NCI-H2171 (cell line): ENCODE measurements around the gene MYOD1.
A peak's percentile ranks its signal among the peaks of the same experiment; 100 is the strongest.

Source experiments
- DNase-seq: peaks from one replicate; lab custom pipeline; 2025; lab: John Stamatoyannopoulos, UW

The MYOD1 gene

DNA sequence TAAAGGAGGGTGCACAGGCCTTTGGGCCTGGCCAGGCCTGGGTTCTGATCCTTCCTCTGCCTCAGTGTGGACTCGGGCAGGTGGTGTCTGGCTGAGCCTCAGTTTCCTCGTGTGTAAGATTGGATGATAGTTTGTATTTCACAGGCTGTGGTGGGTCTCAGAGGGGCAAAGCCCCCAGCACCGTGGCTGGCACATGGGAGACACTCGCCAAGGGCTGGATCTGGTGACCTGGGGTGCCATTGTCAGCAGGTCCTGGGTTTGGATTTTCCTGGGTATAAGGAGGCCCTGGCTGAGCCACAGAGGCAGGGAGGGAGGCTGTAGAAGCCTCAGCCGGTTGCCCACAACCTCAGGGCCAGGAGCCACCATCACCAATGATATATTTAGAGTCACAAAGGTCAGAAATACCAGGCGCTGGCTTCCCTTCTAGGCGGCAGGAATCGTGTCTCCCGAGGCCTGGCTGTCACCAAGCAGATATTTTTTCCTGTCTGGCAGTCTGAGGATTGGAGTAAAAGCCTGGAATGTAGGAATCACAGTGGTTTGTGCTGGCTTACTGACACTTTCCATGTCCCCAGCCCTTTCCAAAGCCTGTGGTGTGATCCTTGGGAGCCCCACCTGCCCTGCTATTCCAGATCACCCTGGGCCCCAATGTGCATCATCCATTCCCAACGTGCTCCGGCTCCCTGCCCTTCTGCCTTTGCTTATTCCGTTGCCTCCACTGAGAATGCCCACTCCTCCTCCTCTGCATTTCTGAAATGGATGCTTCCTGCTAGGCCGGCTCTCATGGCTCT is 30.8 kb downstream of the MYOD1 start:
- DNase-seq: no peak

DNA sequence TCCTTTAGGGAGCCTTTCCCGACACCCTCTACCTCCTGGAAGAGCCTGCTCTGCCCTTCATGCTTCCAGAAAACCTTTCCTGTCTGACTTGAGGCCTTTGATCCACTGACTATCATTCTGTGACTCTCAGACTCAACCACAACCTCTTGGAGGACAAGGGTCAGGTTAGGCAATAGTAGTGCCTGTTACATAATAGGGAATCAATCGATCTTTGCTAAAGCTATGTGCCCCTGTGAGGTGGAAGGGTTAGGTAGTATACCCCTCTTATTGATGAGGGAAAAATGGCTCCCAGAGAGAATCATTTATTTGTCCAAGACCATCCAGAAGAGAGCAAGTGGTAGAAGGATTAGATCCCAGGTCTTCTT is 31.4 kb downstream of the MYOD1 start:
- DNase-seq: no peak

DNA sequence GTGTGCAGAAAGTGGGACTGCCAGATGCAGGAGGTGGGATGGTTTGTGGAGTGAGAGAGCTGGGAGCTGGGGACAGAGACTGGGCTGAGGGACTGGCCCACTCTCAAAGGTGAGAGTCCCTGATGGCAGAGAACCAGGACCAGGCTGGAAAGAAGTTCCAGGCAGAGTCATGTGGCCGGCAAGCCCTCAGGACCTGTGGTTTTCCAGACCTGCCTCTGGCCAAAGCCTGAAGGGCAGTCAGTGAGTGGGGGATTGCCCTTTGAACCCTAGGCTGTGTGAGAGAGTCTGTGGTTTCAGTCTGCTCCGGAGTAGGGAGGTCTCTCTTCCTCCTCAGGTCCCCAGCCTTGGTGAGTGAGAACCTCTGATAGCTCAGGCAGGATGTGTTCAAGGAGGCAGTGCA is 32.2 kb downstream of the MYOD1 start:
- no peak for DNase-seq

DNA sequence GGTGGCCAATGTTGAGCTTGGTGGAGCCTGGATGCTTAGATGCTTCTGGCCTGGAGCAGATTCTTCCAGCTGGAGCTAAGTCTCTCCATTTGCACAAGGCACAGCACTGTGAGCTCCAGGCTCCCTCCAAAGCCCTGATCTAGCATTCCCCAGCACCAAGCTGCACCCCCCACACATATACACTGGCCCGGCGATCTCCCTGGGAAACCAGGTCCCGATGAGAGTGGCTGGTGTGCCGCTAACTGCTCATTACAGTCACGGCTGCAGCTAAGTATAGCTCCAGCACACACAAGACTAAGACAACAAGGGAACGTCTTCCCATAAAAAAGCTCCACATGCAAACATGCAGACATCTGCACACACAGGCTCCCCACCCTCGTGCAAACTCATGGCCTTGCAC is 32.8 kb downstream of the MYOD1 start:
- DNase-seq: no peak

DNA sequence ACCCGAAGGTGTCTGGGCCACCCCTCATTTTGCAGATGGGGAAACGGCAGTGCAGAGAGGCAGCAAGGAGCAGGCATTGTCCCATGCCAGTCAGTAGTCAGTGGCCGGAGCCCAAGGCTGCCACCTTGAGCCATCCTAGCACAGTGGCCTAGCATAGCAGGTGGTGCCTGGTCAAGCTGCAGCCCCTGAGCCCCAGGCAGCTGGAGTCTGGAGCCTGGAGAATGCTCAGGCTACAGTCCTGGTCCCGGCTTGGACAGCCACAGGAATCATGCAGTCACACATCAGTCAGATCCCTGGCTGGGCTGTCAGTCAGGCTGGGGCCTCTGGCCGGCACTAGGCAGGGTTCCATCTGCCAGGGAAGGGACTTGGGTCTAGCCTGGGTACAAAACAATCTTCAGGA is 33.8 kb downstream of the MYOD1 start:
- no peak for DNase-seq

DNA sequence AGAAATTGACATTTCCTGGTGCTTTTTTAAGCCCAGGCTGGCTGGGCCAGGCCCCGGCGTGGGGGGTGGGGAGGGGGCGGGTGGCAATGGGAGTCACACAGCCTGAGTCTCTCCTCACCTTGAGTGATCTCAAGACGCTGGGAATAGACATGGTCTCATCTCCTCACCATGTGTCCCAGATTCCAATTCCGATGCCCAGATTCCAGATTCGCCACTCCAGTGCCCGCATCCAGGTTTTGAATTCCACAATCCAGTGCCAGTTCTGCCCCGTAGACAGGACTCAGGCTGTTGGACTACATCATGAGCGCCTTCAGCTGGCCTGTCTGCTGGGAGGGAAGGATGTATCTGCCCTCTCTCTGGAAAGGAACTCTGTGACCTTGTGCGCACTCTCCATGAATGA is 34.3 kb downstream of the MYOD1 start:
- DNase-seq: no peak

DNA sequence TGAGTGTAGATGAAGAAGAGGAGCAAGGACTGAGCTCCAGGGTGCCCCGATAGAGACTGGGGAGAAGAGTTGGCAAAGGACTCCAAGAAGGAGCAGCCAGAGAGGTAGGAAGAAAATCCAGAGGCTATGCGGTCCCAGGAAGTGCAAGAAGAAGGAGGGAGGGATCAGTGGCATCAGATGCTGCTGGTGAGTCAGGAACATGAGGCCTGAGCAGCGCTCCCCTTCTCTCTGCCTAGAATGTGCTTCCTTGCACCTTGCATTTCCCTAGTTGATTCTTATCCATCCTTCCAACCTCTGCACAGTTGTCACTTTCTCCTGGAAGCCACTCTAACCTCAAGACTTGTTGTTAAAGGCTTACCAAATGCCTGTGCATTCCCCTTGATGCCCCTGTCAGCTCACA is 36.5 kb downstream of the MYOD1 start:
- DNase-seq: no peak

DNA sequence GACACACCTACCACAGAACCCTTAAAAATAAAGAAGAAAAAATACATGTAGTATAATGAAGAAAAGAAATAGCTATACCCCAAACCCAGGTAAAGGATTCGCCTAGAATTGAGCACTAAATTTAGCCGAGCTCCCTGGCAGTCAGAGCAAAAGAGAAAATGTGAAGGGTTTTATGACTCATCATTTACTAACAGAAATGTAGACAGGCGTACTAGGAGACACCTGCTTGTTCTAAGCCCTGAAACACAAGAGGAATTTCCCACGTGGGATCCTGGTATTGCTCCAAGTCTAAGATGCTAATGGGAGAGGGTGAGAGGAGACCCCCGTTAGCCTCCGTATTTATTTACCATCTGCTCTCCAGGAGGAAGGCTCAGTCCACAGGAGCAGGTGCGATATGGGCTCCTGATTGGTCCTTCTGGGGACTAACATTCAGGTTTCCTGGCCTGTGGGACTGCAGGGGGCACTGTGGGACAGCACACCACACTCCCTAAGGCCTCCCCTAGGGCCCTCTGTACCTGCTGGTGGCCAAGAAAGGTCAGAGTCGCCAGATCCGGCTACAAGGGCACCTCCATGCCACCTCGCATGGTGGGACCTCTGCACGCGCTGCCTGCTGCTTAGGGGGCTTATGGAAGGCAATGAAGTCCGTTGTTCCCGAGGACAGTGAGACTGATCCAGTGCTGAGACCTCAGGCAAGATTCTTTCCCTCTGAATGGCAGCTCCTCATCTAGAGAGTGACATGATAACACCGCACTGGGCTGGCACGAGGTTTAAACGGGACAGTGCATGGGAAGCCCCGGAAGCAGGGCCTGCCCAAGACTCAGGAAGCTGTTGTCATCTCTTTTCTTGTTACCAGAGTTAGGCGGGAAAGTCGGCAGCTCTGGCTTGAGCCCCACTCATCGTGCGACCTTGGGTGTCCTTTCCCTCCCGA is 41.0 kb downstream of the MYOD1 start:
- DNase-seq: no peak

DNA sequence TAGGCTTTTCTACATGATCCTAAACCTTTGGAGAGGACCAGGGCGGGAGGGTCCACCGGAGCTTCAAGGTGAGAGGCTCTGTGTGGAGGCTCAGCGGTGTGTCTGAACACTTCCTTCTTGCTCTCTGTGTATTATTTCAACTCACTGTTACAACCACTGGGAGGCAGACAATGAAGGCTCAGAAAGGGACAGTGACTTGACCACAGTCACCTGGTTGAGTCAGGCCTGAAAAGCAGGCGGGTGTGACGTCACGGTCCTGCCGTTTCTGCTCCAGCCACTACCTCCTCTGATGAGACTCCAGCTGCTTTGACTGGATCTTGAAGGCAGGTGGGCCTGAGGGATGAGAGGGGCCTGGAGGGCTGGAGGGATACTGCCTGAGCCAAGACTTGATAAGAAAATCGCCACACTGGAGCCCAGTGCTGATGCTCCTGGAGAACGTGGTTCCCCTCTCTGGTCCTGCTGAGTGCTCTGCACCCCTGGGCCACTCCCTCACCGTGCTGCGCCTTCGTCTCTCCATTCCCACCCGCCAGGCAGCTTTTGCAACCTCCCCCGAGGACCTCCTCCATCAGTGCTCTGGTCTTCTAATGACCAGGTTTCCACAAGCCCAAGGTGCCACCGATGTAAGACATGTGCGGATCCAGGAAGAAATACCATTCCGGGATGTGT is 43.1 kb downstream of the MYOD1 start:
- no peak for DNase-seq

DNA sequence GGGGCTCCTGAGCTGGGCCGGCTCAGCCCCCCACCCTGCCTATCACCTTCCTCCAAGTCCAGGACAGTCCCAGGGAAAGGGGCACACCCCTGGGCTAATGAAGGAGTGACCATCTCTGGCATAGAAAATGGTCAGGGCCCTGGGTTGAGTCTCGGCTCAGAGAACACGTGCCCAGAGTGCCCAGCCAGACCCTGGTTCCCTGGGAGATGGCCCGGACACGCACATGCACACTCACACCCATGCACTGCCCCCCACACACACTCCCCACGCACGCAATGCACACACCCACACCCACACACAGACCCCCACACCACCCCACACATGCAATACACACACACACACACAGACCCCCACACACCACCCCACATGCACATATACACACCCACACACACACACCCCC is 43.9 kb downstream of the MYOD1 start:
- no peak for DNase-seq

DNA sequence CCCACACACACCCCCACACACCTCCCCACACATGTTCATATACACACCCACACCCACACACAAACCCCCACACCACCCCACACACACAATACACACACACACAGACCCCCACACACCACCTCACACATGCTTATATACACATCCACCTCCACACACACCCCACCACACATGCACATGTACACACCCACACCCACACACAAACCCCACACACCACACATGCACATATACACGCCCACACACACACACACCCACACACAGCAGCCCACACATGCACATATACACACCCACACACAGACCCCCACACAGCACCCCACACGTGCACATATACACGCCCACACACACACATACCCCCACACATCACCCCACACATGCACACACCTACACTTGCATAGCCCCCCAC is 44.3 kb downstream of the MYOD1 start:
- no peak for DNase-seq

DNA sequence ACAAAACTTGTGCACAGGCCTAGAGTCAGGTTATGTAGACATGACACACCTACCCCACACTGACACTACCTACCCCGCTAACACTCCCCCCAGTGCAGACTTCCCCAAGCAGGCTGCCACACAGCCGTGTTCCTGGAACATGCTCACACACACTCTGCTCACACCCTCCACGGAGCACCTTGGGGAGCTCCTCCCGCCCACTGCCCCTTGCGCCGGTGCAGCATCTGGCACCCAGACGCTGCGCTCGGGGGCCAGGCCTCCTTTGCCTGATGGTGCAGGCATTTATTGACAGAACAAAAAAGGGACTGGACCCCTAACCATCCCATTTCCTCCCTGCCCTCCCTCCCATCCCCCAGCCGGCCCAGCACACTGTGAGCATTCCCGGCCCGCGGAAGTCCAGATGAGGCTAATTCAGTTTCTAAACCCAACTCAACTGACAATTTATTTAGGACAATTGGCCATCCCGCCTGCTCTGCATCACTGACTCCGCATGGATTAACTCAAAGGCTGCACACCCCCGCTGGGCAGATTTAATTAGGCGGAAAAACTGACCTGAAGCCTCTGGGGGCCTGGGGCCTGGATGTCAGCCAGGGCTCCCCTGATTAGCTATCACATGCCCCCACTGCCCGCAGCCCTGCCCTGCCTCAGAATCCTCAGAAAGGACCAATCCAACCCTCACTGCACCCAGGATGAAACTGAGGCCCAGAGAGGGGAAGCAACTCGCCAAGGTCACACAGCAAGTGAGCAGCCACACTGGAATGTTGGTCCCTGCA is 45.3 kb downstream of the MYOD1 start:
- DNase-seq: no peak

DNA sequence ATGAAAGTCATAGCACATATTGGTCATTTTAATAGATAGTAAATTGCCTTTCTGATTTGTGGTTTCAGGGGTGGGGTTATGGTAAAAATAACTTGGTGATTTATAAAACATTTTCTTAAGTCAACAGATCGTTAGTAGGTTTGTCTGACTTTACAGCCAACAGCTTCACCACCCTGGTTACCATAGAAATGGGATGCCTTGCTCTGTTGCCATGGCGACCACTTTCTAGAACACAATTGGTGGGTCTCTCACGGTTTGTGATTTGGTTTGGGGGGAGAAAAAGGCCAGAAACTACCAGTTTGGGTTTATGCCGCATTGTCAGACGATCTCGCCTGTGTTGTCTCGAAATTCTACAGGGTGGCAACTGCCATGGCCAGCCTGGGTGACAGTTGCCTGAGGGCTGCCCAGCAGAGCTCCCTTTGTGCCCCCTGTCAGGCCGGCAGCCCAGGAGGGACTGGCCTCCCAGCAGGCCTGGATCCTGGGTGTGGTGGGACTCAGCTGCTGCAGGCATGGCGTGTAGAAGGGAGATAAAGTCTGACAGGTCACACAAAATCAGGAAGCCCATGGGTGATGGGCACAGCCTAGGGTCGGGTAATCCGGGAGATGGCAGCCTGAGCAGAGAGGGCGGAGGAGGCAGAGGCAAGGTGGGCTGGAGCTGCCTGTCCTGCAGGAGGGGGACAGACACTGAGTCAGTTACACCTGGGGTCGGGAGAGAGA is 46.1 kb downstream of the MYOD1 start:
- DNase-seq: no peak

DNA sequence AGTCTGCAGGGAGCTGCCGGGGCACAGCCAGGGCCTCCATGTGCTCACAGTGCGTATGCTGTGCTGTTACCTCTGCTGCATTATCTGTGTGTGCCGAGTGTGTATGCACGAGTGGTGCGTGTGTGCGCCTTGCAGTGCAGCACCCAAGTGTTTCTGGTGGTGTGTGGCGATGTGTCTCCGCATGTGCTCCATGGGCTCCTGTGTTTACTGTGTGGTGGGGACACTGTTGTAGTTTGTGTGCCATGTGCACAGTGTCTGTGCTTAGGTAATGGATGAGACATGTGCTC is 46.6 kb downstream of the MYOD1 start:
- no peak for DNase-seq

DNA sequence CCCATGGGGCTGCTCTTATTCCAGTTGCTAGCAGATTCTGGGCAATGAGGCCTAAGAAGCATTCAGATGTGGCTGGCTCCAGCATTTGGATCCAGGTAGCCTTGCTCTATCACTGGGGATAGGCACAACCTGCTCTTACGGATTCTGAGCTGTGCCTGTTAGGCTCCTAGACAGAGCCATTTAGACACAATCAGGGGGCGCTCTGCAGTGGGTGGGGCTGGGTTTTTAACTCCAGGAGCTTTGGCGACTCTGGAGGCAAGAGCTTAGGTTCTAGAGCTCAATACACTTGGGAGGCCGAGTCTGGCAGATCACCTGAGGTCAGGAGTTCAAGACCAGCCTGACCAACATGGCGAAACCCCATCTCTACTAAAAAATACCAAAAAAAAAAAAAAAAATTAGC is 47.2 kb downstream of the MYOD1 start:
- no peak for DNase-seq

DNA sequence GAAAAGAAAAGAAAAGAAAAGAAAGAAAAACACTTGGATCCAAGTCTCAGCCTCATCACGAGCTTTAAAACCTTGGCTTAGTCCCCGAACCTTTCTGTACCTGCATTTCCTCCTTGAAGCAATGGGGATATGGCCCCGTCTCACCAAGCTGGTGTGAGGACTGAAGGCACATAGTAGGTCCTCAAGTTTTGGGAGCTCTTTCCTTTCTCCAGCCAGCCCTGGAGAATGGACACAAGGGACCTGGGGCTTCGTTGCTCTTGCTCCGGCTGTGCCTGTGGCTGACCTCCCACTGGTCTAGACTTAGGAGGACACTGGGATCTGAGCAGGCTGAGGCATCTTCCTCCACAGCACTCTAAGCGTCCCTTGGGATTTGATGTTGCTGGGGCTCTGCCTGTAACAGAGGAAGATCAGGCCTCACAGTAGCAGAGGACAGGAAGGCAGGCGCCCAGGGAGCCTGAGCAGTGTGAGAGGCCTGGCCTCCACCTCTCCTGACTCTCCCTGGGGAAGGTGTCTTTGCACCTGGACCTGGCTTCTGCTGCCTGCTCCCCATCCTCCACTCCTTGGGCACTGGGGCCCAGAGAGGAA is 48.0 kb downstream of the MYOD1 start:
- DNase-seq: peak; percentile 4

DNA sequence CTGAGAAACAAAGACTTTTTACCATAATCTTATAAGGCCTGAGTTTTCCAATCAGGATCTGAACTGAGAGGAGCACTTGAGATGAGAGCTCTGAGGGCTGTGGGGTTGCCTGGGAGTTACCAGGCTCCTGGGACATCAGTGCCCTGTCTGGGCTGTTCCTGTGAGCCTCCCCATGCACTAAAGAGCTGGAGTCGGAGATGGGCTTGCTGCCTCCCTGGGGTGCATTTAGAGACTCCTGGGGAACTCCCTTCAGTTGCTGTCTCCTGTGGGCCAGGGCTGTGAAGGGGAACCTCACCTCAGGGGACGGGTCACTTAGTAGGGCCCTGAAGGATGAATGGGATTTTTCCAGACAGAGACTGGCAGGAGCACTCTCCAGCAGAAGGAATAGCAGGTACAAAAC is 48.5 kb downstream of the MYOD1 start:
- no peak for DNase-seq

DNA sequence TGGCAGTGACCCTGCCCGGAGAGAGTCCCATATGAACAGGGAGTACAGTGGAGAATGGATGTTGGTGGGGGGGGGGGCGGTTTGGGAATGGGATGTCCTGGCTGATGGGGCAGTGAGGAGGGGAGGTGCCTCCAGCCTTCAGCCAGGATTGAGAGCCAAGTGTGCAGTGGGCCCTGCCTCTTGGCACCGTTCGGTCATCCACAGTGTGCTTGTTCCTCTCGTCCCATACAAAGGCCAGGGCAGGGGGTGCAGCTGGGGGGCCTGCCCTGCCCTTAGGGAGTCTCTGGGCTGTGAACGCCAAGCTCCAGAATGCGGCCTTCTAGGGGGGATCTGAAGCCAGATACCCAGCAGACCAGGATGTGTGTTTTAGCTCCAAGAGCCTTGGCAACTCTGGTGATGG is 49.2 kb downstream of the MYOD1 start:
- no peak for DNase-seq

DNA sequence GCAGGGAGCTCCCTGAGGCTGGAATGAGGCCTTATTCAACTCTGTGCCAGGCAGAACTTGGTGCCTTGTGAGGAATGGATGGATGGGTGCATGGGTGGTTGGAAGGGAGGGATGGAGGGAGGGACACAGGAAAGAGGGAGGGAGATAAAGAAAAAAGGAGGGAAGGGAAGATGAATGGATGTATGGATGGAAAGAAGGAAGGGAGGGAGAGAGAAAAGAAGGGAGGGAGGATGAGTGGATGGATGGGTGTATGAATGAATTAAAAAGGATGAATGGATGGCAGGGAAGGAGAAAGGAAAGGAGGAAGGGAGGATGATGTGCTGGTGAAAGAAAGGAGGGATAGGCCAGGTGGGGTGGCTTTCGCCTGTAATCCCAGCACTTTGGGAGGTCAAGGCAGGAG is 49.8 kb downstream of the MYOD1 start:
- DNase-seq: no peak

DNA sequence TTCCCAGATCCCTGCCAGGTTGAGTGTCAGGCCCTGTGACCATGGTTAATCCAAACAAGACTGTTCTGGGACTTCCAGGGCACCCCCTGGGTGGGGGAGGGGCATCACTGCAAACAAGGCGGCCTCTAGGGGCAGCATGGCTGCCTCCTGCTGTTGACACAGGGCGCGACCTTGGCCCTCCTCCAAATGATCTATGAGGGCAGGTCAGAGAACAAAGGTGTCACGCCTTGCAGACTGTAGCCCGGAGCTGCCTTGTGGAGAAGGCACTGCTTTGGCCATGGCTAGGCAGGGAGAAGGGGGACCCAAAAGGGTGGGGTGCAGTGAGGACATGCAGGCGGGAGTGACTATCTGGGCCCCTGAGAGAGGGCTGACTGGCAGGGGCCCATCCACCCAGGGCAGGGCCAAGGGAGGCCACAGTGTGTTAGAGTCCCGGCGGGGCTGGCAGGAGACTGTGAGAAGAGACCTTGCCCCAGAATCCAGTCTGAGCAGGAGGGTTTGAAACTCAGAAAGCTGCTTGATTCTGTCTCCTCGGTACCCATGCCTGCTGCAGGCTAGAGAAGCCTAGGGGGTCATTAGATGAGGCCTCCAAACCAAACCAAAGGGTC is 50.8 kb downstream of the MYOD1 start:
- no peak for DNase-seq

DNA sequence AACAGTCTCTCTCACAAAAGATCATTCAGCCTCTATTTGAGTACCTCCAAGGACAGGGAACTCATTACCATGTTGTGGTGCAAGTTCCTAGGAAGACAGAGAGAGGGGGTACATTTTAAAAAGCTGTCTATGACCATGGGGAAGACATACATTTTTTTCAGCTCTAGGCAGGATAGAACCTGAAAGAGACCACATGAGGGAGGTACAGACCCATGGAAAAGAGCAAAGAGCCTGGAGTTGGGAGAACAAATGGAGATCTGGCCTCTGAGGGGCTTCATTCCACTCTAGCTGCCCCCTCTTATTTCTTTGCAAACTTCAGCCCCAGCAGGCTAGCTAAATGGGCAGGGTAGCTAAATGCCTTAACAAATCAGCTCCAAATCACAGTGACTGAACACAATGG is 51.5 kb downstream of the MYOD1 start:
- no peak for DNase-seq
